Coronary artery (tissue), 2 donors: Measurements from ENCODE around the gene PSMD5.

Source experiments
- DNase-seq: peaks from one replicate; pipeline ENCODE4 v3.0.0-alpha.2; 2017; ENCODE audit warnings: low spot score
- H3K27ac ChIP-seq, 2 donors: fragments of 200-600 bp; sonication (generic); one replicate each; pipeline ENCODE4 v1.5.1; 2016 to 2019
- H3K4me3 ChIP-seq: fragments of 200-600 bp; sonication (generic); 2 replicates; pipeline ENCODE4 v1.5.1; 2016; ENCODE audit warnings: mild to moderate bottlenecking, moderate library complexity
- CTCF ChIP-seq: fragments of 200-600 bp; sonication (generic); IDR thresholded peaks from one replicate; pipeline ENCODE4 v1.5.1; 2019; ENCODE audit warnings: antibody characterized with exemption

The PSMD5 gene

DNA sequence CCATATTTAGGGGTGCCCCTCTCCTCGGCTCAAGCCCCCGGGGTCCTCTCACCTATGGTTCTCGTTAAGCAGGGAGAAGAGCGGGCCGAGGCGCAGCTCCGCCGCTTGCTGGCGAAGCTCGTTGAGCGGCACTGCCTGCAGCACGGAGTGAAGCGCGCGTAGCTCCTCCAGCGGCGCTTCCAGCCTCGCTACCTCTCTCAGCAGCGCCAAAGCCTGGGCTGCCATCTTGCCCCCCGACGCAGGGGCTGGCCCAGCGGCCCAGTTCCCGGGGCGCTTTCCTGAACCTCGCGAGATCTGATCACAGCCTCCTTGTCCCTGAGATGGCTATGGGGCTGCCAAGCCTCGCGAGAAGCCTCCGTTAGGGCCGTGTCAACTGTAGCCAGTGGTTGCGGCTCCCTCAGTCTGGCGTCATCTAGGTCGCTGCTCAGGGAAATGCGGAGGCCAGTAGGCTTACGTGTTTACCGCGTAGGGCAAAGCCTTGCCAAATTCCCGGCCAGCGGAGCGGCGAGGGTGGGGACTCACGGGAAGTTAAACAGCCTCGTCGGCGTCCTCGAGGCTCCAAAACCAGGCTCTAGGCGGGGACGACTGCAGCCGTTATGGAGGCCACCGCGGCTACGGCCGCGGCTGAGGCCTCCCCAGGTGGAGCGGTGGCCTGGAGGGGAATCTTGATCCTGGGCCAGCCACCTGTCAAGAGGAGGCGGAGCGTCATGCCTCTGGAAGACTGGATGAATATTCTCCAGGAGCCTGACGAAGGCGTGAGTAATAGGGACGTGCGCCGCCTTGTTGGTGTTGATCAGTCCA lies at the start of gene PSMD5:
Gene PSMD5, minus strand, starts transcription at position 238 of the 801 bp plus-strand sequence. Its CDS starts 13 bp downstream, at position 225.
- TF ChIP-seq CTCF = no peak
- Histone ChIP-seq H3K27ac (peak within 1 kb of the TSS; percentile 92 to 96), H3K4me3 (peak within 1 kb of the TSS; percentile 96)
- DNase-seq = peak; percentile 100

- no peak for TF ChIP-seq CTCF
- Histone ChIP-seq H3K27ac (peak overlapping the region in 1 of 2 donors; percentile 79), H3K4me3 (no peak overlapping the region)
- DNase-seq = no peak
Observed at GRCh38 chr9:120891884-120892747, 49.4 kb upstream of the PSMD5 start.

DNA sequence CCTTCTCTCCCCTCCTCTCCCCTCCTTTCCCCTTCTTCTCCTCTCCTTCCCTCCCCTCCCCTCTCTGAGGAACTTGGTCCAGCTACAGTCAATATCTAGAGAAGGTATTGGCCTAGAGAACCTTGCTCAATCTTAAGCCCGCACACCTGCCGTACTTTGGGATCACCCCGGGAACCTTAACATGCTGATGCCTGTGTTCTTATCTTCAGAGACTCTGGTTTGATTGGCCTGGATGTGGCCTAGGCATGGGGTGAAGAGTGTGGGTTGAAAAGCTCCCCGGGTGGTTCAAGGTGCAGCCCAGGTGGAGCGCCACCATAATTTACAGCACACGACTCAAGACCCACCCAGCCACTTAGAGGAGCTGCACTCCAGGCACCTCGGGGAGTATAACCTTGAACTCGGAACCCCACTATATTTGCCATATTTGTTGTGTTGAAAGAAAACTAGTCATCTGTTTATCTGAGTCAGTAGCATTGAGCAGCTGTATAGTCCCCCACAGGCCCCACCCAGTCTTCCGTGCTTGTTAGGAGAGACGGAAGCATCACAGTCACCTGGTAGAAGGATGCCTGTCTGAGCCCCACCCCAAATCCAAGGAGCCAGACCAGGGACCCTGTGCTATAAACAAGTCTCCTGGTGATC lies 48.6 kb upstream of the PSMD5 start:
- Histone ChIP-seq H3K4me3 (no peak overlapping the region), H3K27ac (peak overlapping the region in 1 of 2 donors; percentile 59)
- DNase-seq = no peak
- no peak for TF ChIP-seq CTCF

DNA sequence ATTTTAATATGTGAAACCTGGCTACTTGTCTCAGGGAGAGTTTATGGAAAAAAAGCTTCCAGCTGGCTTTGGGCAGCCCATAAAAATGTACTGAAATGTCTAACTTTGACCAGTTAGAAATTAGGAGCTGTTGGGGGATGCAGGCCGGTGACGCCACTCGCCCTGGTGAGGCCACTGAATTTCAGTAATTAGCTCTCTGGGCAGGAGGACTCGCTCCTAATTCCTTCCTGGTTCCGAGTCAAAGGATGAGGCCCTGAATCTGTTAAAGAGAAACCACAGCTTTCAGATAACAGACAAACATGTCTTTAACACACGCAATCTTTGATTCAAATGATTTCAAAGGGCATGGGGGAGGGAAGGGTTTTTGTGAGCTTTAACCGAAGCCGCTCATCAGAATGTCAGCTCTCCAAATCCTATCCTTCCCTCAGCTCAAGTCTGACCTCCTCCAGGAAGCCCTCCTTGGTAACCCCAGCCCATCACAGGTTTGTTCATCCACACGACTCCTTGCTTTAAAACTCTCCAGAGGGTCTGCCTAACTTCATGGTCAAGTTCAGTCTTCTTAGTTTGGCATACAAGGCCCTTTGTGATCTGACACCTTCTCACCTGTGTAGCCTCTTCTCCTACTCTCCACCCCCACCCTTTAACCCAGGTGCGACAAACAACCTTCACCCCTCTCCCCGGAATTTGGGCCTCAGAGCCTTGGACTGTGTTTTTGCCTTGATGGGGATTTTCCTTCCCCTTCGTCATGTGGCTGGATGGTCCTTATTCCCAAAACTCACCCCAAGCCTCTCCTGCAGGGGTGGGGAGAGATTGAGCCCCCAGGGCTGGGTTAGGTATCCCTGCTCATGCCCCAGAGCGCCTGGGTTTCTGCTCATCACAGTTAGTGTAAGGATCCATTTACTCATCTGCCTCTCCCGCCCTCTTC lies 47.9 kb upstream of the PSMD5 start:
- DNase-seq = no peak
- H3K27ac ChIP-seq = peak overlapping the region in 1 of 2 donors; percentile 59
- TF ChIP-seq CTCF = no peak
- H3K4me3 ChIP-seq = no peak overlapping the region

DNA sequence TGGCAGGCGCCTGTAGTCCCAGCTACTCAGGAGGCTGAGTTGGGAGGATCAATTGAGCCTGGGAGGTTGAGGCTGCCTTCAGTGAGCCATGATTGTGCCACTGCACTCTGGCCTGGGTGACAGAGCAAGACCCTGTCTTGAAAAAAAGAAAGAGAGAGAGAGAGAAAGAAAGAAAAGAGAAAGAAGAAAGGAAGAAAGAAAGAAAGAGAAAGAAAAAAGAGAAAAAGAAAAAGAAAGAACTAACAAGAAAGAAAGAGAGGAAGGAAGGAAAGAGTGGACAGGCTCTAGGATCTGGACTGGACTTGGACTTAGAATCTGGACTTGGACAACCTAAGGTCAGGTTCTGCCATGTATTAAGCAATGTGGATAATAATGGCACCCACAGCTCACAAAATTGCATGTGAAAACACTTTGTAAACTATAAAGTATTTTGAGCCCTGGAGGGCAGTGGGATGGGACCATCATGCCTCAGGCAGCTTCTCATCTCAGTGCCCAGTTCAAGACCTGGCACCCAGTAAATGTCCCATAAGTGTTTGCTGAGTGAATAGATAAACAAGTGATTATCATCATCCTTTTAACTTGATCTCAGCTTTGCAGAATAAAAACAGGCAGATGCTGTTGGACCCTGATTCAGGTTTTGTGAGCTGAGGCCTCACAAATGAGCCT lies 47.0 kb upstream of the PSMD5 start:
- H3K27ac ChIP-seq = peak overlapping the region in 1 of 2 donors; percentile 59
- no peak overlapping the region for H3K4me3 ChIP-seq
- no peak for DNase-seq
- no peak for TF ChIP-seq CTCF

DNA sequence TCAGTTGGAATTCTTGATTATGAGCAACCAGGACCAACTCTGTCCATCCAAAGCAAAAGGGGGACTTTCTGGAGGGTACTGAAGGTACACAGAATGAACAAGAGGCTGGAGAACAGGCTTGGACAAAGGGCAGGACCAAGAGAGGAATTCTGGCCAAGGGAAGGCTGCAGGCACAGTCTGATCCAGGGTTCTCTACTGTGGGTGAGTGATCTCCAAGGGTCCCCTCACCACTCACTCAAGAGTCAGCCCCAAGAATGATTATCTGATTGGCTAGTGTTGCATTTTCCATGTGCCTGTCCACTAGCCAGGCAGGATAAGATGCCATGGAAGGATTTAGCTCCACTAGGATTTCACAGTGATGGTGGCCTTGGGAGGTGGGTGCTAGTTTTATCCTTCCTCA lies 45.9 kb upstream of the PSMD5 start:
- no peak overlapping the region for H3K27ac ChIP-seq
- DNase-seq = no peak
- no peak for TF ChIP-seq CTCF
- no peak overlapping the region for H3K4me3 ChIP-seq
